ENCODE data around the gene PDE7B. TPM values are rescaled to one million over a fixed set of nuclear protein-coding genes. Genes with fewer than 3 reads are reported as not detected.

Gene PDE7B
- total and polyA plus RNA-seq, 2 of the 4 experiments (the other 2 are of a cell fraction), result 7.8 to 12.4 TPM

- H3K79me1 ChIP-seq (ENCODE audit: low read depth in 1 of 2, low read length in 2 of 2), result peaks cover 32 to 42% of the 10 kb centered on the region in 2 experiments
- H3K27ac ChIP-seq (ENCODE audit: insufficient read depth, low read length), result peak overlapping the region; percentile 65
- peak overlapping the region; percentile 1; the same call in 1 of the 2 replicates for H3K4me2 ChIP-seq (ENCODE audit: low read depth, low read length)
- H3K9ac ChIP-seq (ENCODE audit: low read depth, low read length), result peak overlapping the region; percentile 36; the same call in 1 of the 2 replicates
- H2AFZ ChIP-seq (replicated peaks; ENCODE audit: low read length, poor library complexity), result no peak overlapping the region
- TF ChIP-seq POLR2A (IDR thresholded peaks at IDR 0.05; ENCODE audit: low read depth, low read length) (no peak), CTCF (conservative IDR thresholded peaks at IDR 0.05; ENCODE audit: low read depth, low read length) (0 out of 2 replicates have a peak, but pooled peaks have one; percentile 1)
- H2BK120ac ChIP-seq (ENCODE audit: low read depth, low read length), result peak overlapping the region; percentile 89
- no peak overlapping the region for H2AK9ac ChIP-seq (replicated peaks; ENCODE audit: low read depth, low read length, poor library complexity)
- peak overlapping the region; percentile 55 for H2BK20ac ChIP-seq (ENCODE audit: low read depth, low read length)
- peak overlapping the region; percentile 64 for H4K91ac ChIP-seq (ENCODE audit: insufficient read depth, low read depth, low read length)
- peak overlapping the region; percentile 27; the same call in 1 of the 2 replicates for H3K56ac ChIP-seq (ENCODE audit: extremely low read depth, insufficient read depth, low read length)
- peak overlapping the region; percentile 89 for H3K23ac ChIP-seq (ENCODE audit: low read depth, low read length)
- peak overlapping the region; percentile 62; the same call in 1 of the 2 replicates for H3K18ac ChIP-seq (ENCODE audit: low read depth, low read length)
- WGBS, 2 experiments (ENCODE audit: extremely low coverage in 2 of 2, insufficient read length in 1 of 2), result no CpG with 5 or more reads among the region's 2 CpGs
- H3K4me1 ChIP-seq (ENCODE audit: control insufficient read depth, insufficient read depth, low read length), result peaks cover 27% of the 10 kb centered on the region
- peak overlapping the region; percentile 78; the same call in 1 of the 2 replicates for H4K5ac ChIP-seq (ENCODE audit: low read depth, low read length)
- peaks cover 6% of the 10 kb centered on the region for H3K36me3 ChIP-seq (ENCODE audit: control insufficient read depth, insufficient read depth, low read length)
- peak overlapping the region; percentile 13 for H3K14ac ChIP-seq (replicated peaks; ENCODE audit: low read depth, low read length)
- DNase-seq (no peak), ATAC-seq (ENCODE audit: low read depth) (no peak)
- peak overlapping the region; percentile 57 to 62; a peak in 3 of 4 replicates for H4K8ac ChIP-seq (ENCODE audit: low read depth in 2 of 2, low read length in 2 of 2)
- CTCF ChIA-PET, result interaction anchor here (1.7 to 2.3 kb wide), 2 partner anchors 24 to 319 kb away, joined by 4 to 8 read pairs; no protein-coding TSS in a partner anchor
- H2BK15ac ChIP-seq (ENCODE audit: low read depth, low read length), result peak overlapping the region; percentile 82; the same call in 2 of the 3 replicates
- BruUV-seq (replicated peaks), result no TSS peak
- H3K9me3 ChIP-seq (ENCODE audit: control insufficient read depth, insufficient read depth, low read length), result no peaks in the 10 kb centered on the region
- in situ Hi-C loops (cut with MboI; ENCODE audit: low sequenced_read_pairs), result no loop called here
- H4K20me1 ChIP-seq (ENCODE audit: insufficient read depth, low read length), result no peaks in the 10 kb centered on the region
- H3K4me3 ChIP-seq (ENCODE audit: insufficient read depth, low read depth, low read length), result no peak overlapping the region
- POLR2A ChIA-PET (ENCODE audit: unreplicated experiment), result no interaction called here
- H2AK5ac ChIP-seq (ENCODE audit: low read depth, low read length), result peak overlapping the region; percentile 72
- no peaks in the 10 kb centered on the region for H3K27me3 ChIP-seq (ENCODE audit: control insufficient read depth, insufficient read depth, low read length)
- peaks cover 19% of the 10 kb centered on the region for H3K9me1 ChIP-seq (ENCODE audit: insufficient read depth, low read length)
- peak overlapping the region; percentile 87 for H3K4ac ChIP-seq (ENCODE audit: low read depth, low read length)
- dilution Hi-C loops (cut with HindIII; ENCODE audit: low sequenced_read_pairs, unreplicated experiment), result no loop called here
- peak overlapping the region; percentile 91 for H2BK5ac ChIP-seq (ENCODE audit: low read depth, low read length, poor library complexity, severe bottlenecking)
- intact Hi-C loops (cut with micrococcal nuclease), result loop anchor here (10.0 kb wide), 1 partner anchor 318 kb away; no protein-coding TSS in a partner anchor
These were observed 55.5 kb downstream of the PDE7B start for GRCh38 chr6:135906972-135907465.
